Keratinocyte (primary cell): ENCODE data around the gene FAM124A. TPM values are rescaled to one million over a fixed set of nuclear protein-coding genes. Genes with fewer than 3 reads are reported as not detected.

Experiments used
- DNase-seq: peaks from one replicate; pipeline ENCODE4 v3.0.0-alpha.2; 2011; ENCODE audit warnings: low read depth, missing footprints, low spot score
- FAIRE-seq: peaks from 2 replicates; lab custom pipeline; 2011; peaks lifted over from hg19 to GRCh38; lab: Jason Lieb, UNC
- H2AFZ ChIP-seq: 2 replicates; pipeline ENCODE4 v1.6.0; 2012; ENCODE audit warnings: low read length, control low read depth, inconsistent platforms; ENCODE audit not compliant: control insufficient read depth
- H3K27ac ChIP-seq: 2 replicates; pipeline ENCODE4 v1.5.1; 2011; ENCODE audit warnings: low read length; ENCODE audit not compliant: control insufficient read depth, insufficient read depth
- H3K27me3 ChIP-seq: 3 replicates; pipeline ENCODE4 v1.6.0; 2011; ENCODE audit warnings: low read length; ENCODE audit not compliant: control insufficient read depth, insufficient read depth; ENCODE audit errors: extremely low read depth
- H3K36me3 ChIP-seq, 2 experiments: 2 replicates in 1 of 2; 3 replicates in 1 of 2; pipeline ENCODE4 v1.5.1; 2011; ENCODE audit warnings: low read length in 2 of 2, mild to moderate bottlenecking in 1 of 2; ENCODE audit not compliant: control insufficient read depth in 2 of 2, insufficient read depth in 2 of 2; ENCODE audit errors: extremely low read depth in 1 of 2
- H3K4me1 ChIP-seq: 3 replicates; pipeline ENCODE4 v1.5.1; 2011; ENCODE audit warnings: low read length; ENCODE audit not compliant: control insufficient read depth, insufficient read depth; ENCODE audit errors: extremely low read depth
- H3K4me2 ChIP-seq: 3 replicates; pipeline ENCODE4 v1.6.0; 2011; ENCODE audit warnings: low read depth, low read length; ENCODE audit not compliant: control insufficient read depth, insufficient read depth; ENCODE audit errors: extremely low read depth
- H3K4me3 ChIP-seq, 3 experiments: fragments of 200-600 bp in 1 of 3; sonication (generic) in 1 of 3; 2 replicates in 2 of 3; 3 replicates in 1 of 3; pipeline ENCODE4 v1.5.1; 2011 to 2016; ENCODE audit warnings: low read length in 3 of 3, mild to moderate bottlenecking in 3 of 3, control low read depth in 2 of 3, inconsistent platforms in 1 of 3, low read depth in 1 of 3, mixed read lengths in 1 of 3, mixed run types in 1 of 3, moderate library complexity in 1 of 3; ENCODE audit not compliant: control insufficient read depth in 2 of 3, insufficient read depth in 2 of 3; ENCODE audit errors: extremely low read depth in 1 of 3
- H3K79me2 ChIP-seq: 2 replicates; pipeline ENCODE4 v1.6.0; 2012; ENCODE audit warnings: low read length; ENCODE audit not compliant: control insufficient read depth, insufficient read depth
- H3K9ac ChIP-seq: 3 replicates; pipeline ENCODE4 v1.6.0; 2011; ENCODE audit warnings: low read length; ENCODE audit not compliant: control insufficient read depth, insufficient read depth; ENCODE audit errors: extremely low read depth
- H3K9me1 ChIP-seq: 3 replicates; pipeline ENCODE4 v1.6.0; 2011; ENCODE audit warnings: low read length; ENCODE audit not compliant: control insufficient read depth, insufficient read depth; ENCODE audit errors: extremely low read depth
- H3K9me3 ChIP-seq: 2 replicates; pipeline ENCODE4 v1.5.1; 2012; ENCODE audit warnings: low read depth, low read length; ENCODE audit not compliant: control insufficient read depth
- H4K20me1 ChIP-seq: 3 replicates; pipeline ENCODE4 v1.6.0; 2011; ENCODE audit warnings: low read length; ENCODE audit not compliant: control insufficient read depth, insufficient read depth; ENCODE audit errors: extremely low read depth
- EZH2 ChIP-seq: IDR thresholded peaks from one replicate; pipeline ENCODE4 v1.6.1; 2012; ENCODE audit warnings: inconsistent platforms, mild to moderate bottlenecking, low read length, moderate library complexity
- dilution Hi-C: fragments of 300-500 bp; cut with MboI; formaldehyde crosslinking; loops from one replicate; pipeline ENCODE4 v1.7.0; 2020; ENCODE audit warnings: low sequenced_read_pairs; ENCODE audit not compliant: extremely low pct_ligation_motif_present
- polyA plus RNA-seq, 5 experiments: library from polyadenylated mRNA; depleted of rRNA in 3 of 5; stranded (reverse) in 3 of 5; stranded (forward) in 1 of 5; unstranded in 1 of 5; fragments of >200 nt; gene quantifications; 1 replicate in 1 of 5; 2 replicates in 3 of 5; 3 replicates in 1 of 5; pipeline versions ENCODE4 v1.2.1 to v1.2.3, GENCODE V29; 2011 to 2012; ENCODE audit warnings: missing spikeins in 2 of 5, low read depth in 1 of 5, low replicate concordance in 1 of 5
- TF ChIP-seq, protein P1 (sequence below), 3 experiments: IDR thresholded peaks in 1 of 3; conservative IDR thresholded peaks in 1 of 3; optimal IDR thresholded peaks in 1 of 3; 2 replicates in 2 of 3; 3 replicates in 1 of 3; pipeline versions ENCODE3 to v1.5.1; 2011; ENCODE audit warnings: low read length in 3 of 3, mild to moderate bottlenecking in 3 of 3, moderate library complexity in 2 of 3, control low read depth in 1 of 3, inconsistent platforms in 1 of 3; ENCODE audit not compliant: insufficient read depth in 2 of 3; ENCODE audit errors: extremely low read depth in 1 of 3

FAM124A gene
- polyA plus RNA-seq, 1 donor (not counting 4 experiments of a cell fraction or from before 2014, with no cell fraction given), result 0.05 TPM

GRCh38 chr13:51222686-51223559 is 725 bp downstream of the FAM124A start:
- peaks cover 60% of the 10 kb centered on the region for H3K27me3 ChIP-seq
- peak overlapping the region; percentile 45 to 57 (median 53) for H3K4me3 ChIP-seq
- peak overlapping the region; percentile 86 for H3K4me2 ChIP-seq
- DNase-seq (no peak), FAIRE-seq (no peak)
- no peak overlapping the region for H3K27ac ChIP-seq
- dilution Hi-C loops, result no loop called here
- H2AFZ ChIP-seq, result no peak overlapping the region
- H3K36me3 ChIP-seq, result no peaks in the 10 kb centered on the region
- no peaks in the 10 kb centered on the region for H3K9me1 ChIP-seq
- H4K20me1 ChIP-seq, result no peaks in the 10 kb centered on the region
- H3K9me3 ChIP-seq, result no peaks in the 10 kb centered on the region
- TF ChIP-seq EZH2, result peak; percentile 98
- TF ChIP-seq, protein P1, sequence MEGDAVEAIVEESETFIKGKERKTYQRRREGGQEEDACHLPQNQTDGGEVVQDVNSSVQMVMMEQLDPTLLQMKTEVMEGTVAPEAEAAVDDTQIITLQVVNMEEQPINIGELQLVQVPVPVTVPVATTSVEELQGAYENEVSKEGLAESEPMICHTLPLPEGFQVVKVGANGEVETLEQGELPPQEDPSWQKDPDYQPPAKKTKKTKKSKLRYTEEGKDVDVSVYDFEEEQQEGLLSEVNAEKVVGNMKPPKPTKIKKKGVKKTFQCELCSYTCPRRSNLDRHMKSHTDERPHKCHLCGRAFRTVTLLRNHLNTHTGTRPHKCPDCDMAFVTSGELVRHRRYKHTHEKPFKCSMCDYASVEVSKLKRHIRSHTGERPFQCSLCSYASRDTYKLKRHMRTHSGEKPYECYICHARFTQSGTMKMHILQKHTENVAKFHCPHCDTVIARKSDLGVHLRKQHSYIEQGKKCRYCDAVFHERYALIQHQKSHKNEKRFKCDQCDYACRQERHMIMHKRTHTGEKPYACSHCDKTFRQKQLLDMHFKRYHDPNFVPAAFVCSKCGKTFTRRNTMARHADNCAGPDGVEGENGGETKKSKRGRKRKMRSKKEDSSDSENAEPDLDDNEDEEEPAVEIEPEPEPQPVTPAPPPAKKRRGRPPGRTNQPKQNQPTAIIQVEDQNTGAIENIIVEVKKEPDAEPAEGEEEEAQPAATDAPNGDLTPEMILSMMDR (optimal IDR thresholded peaks at IDR 0.05 in 1 of 3, IDR thresholded peaks at IDR 0.05 in 1 of 3, conservative IDR thresholded peaks at IDR 0.05 in 1 of 3; ENCODE audit: extremely low read depth in 1 of 3, insufficient read depth in 2 of 3, low read length in 3 of 3), result no peak
- no peak overlapping the region for H3K9ac ChIP-seq
- no peaks in the 10 kb centered on the region for H3K79me2 ChIP-seq
- peaks cover 4% of the 10 kb centered on the region for H3K4me1 ChIP-seq

DNA sequence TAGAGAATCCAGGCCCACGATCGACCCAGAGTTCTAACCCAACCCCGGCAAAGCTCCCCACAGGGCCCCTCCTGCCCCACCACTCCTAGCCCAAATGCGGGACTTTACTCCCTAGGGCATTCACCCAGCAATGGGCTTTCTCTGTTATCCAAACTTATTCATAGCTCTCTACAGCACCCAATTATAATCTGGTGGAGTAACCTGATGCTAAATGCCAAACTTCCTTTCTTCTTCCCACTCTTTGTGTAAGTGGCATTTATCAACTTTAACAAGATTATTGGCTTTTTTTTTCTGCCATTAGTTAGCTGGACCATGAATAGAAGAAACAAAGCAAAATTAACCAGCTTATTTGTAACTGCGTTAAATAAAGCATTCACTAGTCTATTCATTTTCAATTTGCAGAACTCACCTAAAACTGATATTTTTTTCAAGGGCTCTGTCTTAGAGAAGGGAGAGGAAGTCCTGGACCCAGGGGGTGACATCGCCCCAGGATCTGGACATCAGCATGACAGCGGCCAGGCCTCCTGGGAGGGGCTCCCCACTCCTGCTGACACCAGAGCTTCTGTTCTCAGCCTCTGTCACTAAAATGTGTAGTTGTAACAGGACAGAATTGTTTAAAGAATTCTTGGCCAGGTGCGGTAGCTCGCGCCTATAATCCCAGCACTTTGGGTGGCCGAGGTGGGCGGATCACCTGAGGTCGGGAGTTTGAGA is 1.5 kb downstream of the FAM124A start:
- Histone ChIP-seq H3K9me3 (no peaks in the 10 kb centered on the region), H3K4me3 (no peak overlapping the region), H3K27ac (no peak overlapping the region), H4K20me1 (no peaks in the 10 kb centered on the region), H3K9ac (no peak overlapping the region), H3K4me2 (no peak overlapping the region), H3K36me3 (no peaks in the 10 kb centered on the region), H3K4me1 (peaks cover 4% of the 10 kb centered on the region), H3K79me2 (no peaks in the 10 kb centered on the region), H3K9me1 (no peaks in the 10 kb centered on the region), H3K27me3 (peaks cover 60% of the 10 kb centered on the region), H2AFZ (no peak overlapping the region)
- FAIRE-seq (no peak), DNase-seq (no peak)
- dilution Hi-C loops, result no loop called here
- TF ChIP-seq, protein P1 (optimal IDR thresholded peaks at IDR 0.05 in 1 of 3, IDR thresholded peaks at IDR 0.05 in 1 of 3, conservative IDR thresholded peaks at IDR 0.05 in 1 of 3; ENCODE audit: extremely low read depth in 1 of 3, insufficient read depth in 2 of 3, low read length in 3 of 3), result no peak
- no peak for TF ChIP-seq EZH2
